ENCODE data around the gene GASK1A. TPM values are rescaled to one million over a fixed set of nuclear protein-coding genes. Genes with fewer than 3 reads are reported as not detected.
"Not testable (repeated sequence)": the region's sequence is repeated elsewhere in the genome, so short reads cannot be mapped to it uniquely, and the experiment has no call there.

The GASK1A gene
- total RNA-seq, 4 donors from 2014 or later = 1.4 to 10.1 (median 2.4) TPM

GRCh38 chr3:42970557-42970956, 8.6 kb upstream of the GASK1A start:
- TF ChIP-seq, protein P1, sequence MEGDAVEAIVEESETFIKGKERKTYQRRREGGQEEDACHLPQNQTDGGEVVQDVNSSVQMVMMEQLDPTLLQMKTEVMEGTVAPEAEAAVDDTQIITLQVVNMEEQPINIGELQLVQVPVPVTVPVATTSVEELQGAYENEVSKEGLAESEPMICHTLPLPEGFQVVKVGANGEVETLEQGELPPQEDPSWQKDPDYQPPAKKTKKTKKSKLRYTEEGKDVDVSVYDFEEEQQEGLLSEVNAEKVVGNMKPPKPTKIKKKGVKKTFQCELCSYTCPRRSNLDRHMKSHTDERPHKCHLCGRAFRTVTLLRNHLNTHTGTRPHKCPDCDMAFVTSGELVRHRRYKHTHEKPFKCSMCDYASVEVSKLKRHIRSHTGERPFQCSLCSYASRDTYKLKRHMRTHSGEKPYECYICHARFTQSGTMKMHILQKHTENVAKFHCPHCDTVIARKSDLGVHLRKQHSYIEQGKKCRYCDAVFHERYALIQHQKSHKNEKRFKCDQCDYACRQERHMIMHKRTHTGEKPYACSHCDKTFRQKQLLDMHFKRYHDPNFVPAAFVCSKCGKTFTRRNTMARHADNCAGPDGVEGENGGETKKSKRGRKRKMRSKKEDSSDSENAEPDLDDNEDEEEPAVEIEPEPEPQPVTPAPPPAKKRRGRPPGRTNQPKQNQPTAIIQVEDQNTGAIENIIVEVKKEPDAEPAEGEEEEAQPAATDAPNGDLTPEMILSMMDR (IDR thresholded peaks at IDR 0.05) = no peak
- TF ChIP-seq POLR2A (IDR thresholded peaks at IDR 0.05) = no peak
- H3K27me3 ChIP-seq = no peaks in the 10 kb centered on the region
- no peaks in the 10 kb centered on the region for H3K36me3 ChIP-seq
- no peak for DNase-seq
- intact Hi-C loops (cut with DNase I) = no loop called here
- H3K9me3 ChIP-seq = peaks cover 0 to 12% (median 8%) of the 10 kb centered on the region in 3 donors
- H3K27ac ChIP-seq = no peak overlapping the region
- no peaks in the 10 kb centered on the region for H3K4me1 ChIP-seq
- no peak overlapping the region for H3K4me3 ChIP-seq

GRCh38 chr3:42970976-42971772, 7.9 kb upstream of the GASK1A start:
- 79 to 94% methylated on average over 3 of the region's 3 CpGs for WGBS, 2 donors
- TF ChIP-seq, protein P1 (IDR thresholded peaks at IDR 0.05) = no peak
- no peak for TF ChIP-seq POLR2A (IDR thresholded peaks at IDR 0.05)
- Histone ChIP-seq H3K9me3 (peaks cover 0 to 12% (median 8%) of the 10 kb centered on the region in 3 donors), H3K27me3 (no peaks in the 10 kb centered on the region), H3K4me1 (no peaks in the 10 kb centered on the region), H3K36me3 (no peaks in the 10 kb centered on the region), H3K27ac (no peak overlapping the region), H3K4me3 (no peak overlapping the region)
- intact Hi-C loops (cut with DNase I) = no loop called here
- no peak for DNase-seq

DNA sequence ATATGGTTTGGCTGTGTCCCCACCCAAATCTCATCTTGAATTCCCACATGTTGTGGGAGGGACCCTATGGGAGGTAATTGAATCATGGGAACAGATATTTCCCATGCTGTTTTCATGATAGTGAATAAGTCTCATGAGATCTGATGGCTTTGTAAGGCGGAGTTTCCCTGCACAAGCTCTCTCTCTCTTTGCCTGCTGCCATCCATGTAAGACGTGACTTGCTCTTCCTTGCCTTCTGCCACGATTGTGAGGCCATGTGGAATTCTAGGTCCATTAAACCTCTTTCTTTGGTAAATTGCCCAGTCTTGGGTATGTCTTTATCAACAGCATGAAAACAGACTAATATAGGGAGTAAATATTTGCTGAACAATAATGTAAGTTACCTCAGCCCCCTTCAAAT, 4.2 kb upstream of the GASK1A start:
- WGBS, 2 donors = 85% methylated on average over 3 of the region's 3 CpGs
- H3K9me3 ChIP-seq = peaks cover 0 to 12% (median 8%) of the 10 kb centered on the region in 3 donors
- H3K36me3 ChIP-seq; DNase-seq; H3K4me3 ChIP-seq; H3K27ac ChIP-seq; intact Hi-C loops (cut with DNase I): not testable (repeated sequence)
- peaks cover 0 to 17% (median 0%) of the 10 kb centered on the region in 3 donors for H3K4me1 ChIP-seq
- H3K27me3 ChIP-seq = peaks cover 0 to 27% (median 0%) of the 10 kb centered on the region in 4 donors

- 79 to 91% methylated on average over 2 of the region's 2 CpGs for WGBS, 2 donors
- DNase-seq = no peak
- H3K27ac ChIP-seq = no peak overlapping the region
Measured at GRCh38 chr3:42975456-42975855, 3.7 kb upstream of the GASK1A start.

DNA sequence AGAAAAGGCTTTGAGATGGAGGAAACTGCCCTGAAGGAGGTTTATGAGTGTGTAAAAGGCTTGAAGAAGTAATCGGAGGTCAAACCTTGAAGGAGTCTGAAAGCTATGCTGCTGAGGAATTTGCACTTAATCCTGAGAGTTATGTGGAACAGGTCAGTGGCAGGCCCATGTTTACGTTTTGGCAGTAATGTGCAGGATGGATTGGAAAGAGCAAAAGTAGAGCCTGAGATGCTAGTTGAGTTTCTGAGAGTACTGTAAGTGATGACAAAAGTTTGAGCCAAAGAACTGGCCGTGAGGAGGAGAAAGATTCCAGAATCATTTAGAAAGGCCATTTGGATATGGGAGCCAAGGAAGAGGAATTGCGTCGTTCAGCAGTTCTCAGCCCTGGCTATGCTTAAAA, 3.2 kb upstream of the GASK1A start:
- no peak for DNase-seq
- intact Hi-C loops (cut with DNase I) = no loop called here

More at GRCh38 chr3:42975456-42975855, 3.7 kb upstream of the GASK1A start:
- peaks cover 0 to 23% (median 3%) of the 10 kb centered on the region in 3 donors for H3K4me1 ChIP-seq
- no peak overlapping the region for H3K4me3 ChIP-seq
- no peaks in the 10 kb centered on the region for H3K36me3 ChIP-seq
- TF ChIP-seq, protein P1 (IDR thresholded peaks at IDR 0.05) = no peak
- TF ChIP-seq POLR2A (IDR thresholded peaks at IDR 0.05) = no peak
- H3K27me3 ChIP-seq = peaks cover 0 to 32% (median 0%) of the 10 kb centered on the region in 4 donors
- H3K9me3 ChIP-seq = peaks cover 0 to 12% (median 8%) of the 10 kb centered on the region in 3 donors
- intact Hi-C loops (cut with DNase I) = no loop called here

More for the DNA sequence above, 3.2 kb upstream of the GASK1A start:
- peaks cover 0 to 37% (median 0%) of the 10 kb centered on the region in 4 donors for H3K27me3 ChIP-seq
- H3K4me1 ChIP-seq = peaks cover 0 to 28% (median 5%) of the 10 kb centered on the region in 3 donors
- peaks cover 0 to 12% (median 8%) of the 10 kb centered on the region in 3 donors for H3K9me3 ChIP-seq
- no peak overlapping the region for H3K4me3 ChIP-seq
- TF ChIP-seq, protein P1 (IDR thresholded peaks at IDR 0.05) = no peak
- no peak for TF ChIP-seq POLR2A (IDR thresholded peaks at IDR 0.05)
- H3K36me3 ChIP-seq = no peaks in the 10 kb centered on the region
- WGBS, 2 donors = 88 to 89% methylated on average over 5 of the region's 5 CpGs
- no peak overlapping the region for H3K27ac ChIP-seq

Measured in esophagus squamous epithelium (tissue), 5 donors.